ENCODE data around the gene SETD6. TPM values are rescaled to one million over a fixed set of nuclear protein-coding genes. Genes with fewer than 3 reads are reported as not detected.

Gene SETD6
- polyA plus RNA-seq (2012; rRNA removed) = 17.2 and 22.2 TPM in 2 replicates
- 8.7 and 9.0 TPM in 2 replicates for polyA plus RNA-seq (2012; cell fraction: cytosol; rRNA removed)
- polyA plus RNA-seq (2012; cell fraction: nucleus; rRNA removed) = 107 and 134 TPM in 2 replicates

- Histone ChIP-seq H3K4me1 (ENCODE audit: control insufficient read depth in 1 of 2, insufficient read depth in 2 of 2, low read depth in 1 of 2, low read length in 1 of 2) (peaks cover 0 to 10% of the 10 kb centered on the region in 2 experiments; a peak in 1 of 4 replicates), H4K20me1 (ENCODE audit: insufficient read depth) (0 out of 2 replicates have a peak, but pooled peaks cover 3% of the 10 kb centered on the region), H3K27ac (ENCODE audit: low read depth in 2 of 2, low read length in 1 of 2) (peak within 1 kb of the TSS; percentile 43 to 80; a peak in 3 of 4 replicates), H2AFZ (ENCODE audit: low read depth) (0 out of 2 replicates have a peak within 1 kb of the TSS, but pooled peaks have one; percentile 48), H3F3A (replicated peaks; ENCODE audit: insufficient read depth) (peaks cover 27% of the 10 kb centered on the region), H3K4me2 (peak within 1 kb of the TSS; percentile 90), H3K27me3 (ENCODE audit: insufficient read depth) (no peaks in the 10 kb centered on the region), H3K36me3 (replicated peaks in 1 of 2; ENCODE audit: control insufficient read depth in 1 of 2, insufficient read depth in 2 of 2, low read length in 1 of 2) (peaks cover 36 to 42% of the 10 kb centered on the region in 2 experiments), H3K4me3 (ENCODE audit: low read depth in 2 of 2, low read length in 1 of 2) (peak within 1 kb of the TSS; percentile 65 to 82), H3K9ac (peak within 1 kb of the TSS; percentile 62), H3K79me2 (ENCODE audit: insufficient read depth) (no peaks in the 10 kb centered on the region), H3K9me2 (no peaks in the 10 kb centered on the region), H3K9me3 (no peaks in the 10 kb centered on the region)
- POLR2A ChIA-PET = interaction anchor here (0.6 to 1.4 kb wide), 2 partner anchors 19 to 20 kb away, joined by 3 to 4 read pairs; no protein-coding TSS in a partner anchor
- DNase-seq = peak; percentile 92
- CTCF ChIA-PET = interaction anchor here (0.7 to 10.3 kb wide), 9 partner anchors 14 to 241 kb away, joined by 3 to 62 read pairs (median 4); no protein-coding TSS in a partner anchor
- 17% methylated on average over 13 of the region's 80 CpGs for WGBS (ENCODE audit: low lambda C conversion rate)
- TF ChIP-seq MAX (IDR thresholded peaks at IDR 0.05; ENCODE audit: low read depth) = peak; percentile 100
- TF ChIP-seq MXI1 (IDR thresholded peaks at IDR 0.05; ENCODE audit: low read depth, low read length) = peak; percentile 99
- TF ChIP-seq ELF1 (IDR thresholded peaks at IDR 0.05) = peak; percentile 59; the same call in 1 of the 2 replicates
- 0 out of 2 replicates have a peak, but pooled peaks have one; percentile 30 for TF ChIP-seq FOXJ3 (CRISPR knock-in tag; IDR thresholded peaks at IDR 0.05)
- no peak for TF ChIP-seq RFX5 (IDR thresholded peaks at IDR 0.05; ENCODE audit: low read length)
- no peak for TF ChIP-seq GATA2 (CRISPR knock-in tag; IDR thresholded peaks at IDR 0.05)
- TF ChIP-seq JUND (IDR thresholded peaks at IDR 0.05) = no peak
- no peak for TF ChIP-seq NFIC (IDR thresholded peaks at IDR 0.05; ENCODE audit: borderline replicate concordance)
- TF ChIP-seq USF1 (IDR thresholded peaks at IDR 0.05; ENCODE audit: borderline replicate concordance, low read depth) = peak; percentile 93
- TF ChIP-seq GABPA (IDR thresholded peaks at IDR 0.05; ENCODE audit: low read depth) = peak; percentile 85
- TF ChIP-seq RCOR1 (IDR thresholded peaks at IDR 0.05; ENCODE audit: low read length) = no peak
- TF ChIP-seq POLR2AphosphoS5 (IDR thresholded peaks at IDR 0.05; ENCODE audit: low read depth, low read length) = peak; percentile 88
- TF ChIP-seq TEAD4 (IDR thresholded peaks at IDR 0.05; ENCODE audit: borderline replicate concordance, insufficient read depth) = no peak
- no peak; the same call in 1 of the 2 replicates for TF ChIP-seq FOXM1 (IDR thresholded peaks at IDR 0.05; ENCODE audit: low read depth)
- TF ChIP-seq CHD2 (IDR thresholded peaks at IDR 0.05; ENCODE audit: low read length, partially characterized antibody) = peak; percentile 65
- peak; percentile 78; the same call in 1 of the 2 replicates for TF ChIP-seq SIN3A (IDR thresholded peaks at IDR 0.05; ENCODE audit: borderline replicate concordance, low read depth, low read length)
- TF ChIP-seq USF2 (IDR thresholded peaks at IDR 0.05; ENCODE audit: borderline replicate concordance, low read depth, low read length) = peak; percentile 71
- TF ChIP-seq CTCF (IDR thresholded peaks at IDR 0.05) = no peak
- TF ChIP-seq TAF1 (IDR thresholded peaks at IDR 0.05; ENCODE audit: borderline replicate concordance, low read depth, low read length) = peak; percentile 20; the same call in 1 of the 2 replicates
- no peak for TF ChIP-seq SMC3 (IDR thresholded peaks at IDR 0.05; ENCODE audit: low read depth, low read length)
- TF ChIP-seq PBX3 (IDR thresholded peaks at IDR 0.05) = no peak
- no peak for TF ChIP-seq ZBTB33 (IDR thresholded peaks at IDR 0.05; ENCODE audit: borderline replicate concordance, low read depth)
Observed at GRCh38 chr16:58515125-58515870, at the start of gene SETD6. Gene SETD6, plus strand, starts transcription at chr16:58515517. Its CDS starts 21 bp downstream, at chr16:58515538.
